HepG2 (cell line): ENCODE data around the gene MARK2. TPM values are rescaled to one million over a fixed set of nuclear protein-coding genes. Genes with fewer than 3 reads are reported as not detected.

Experiments used
- ARID3A ChIP-seq: IDR thresholded peaks from 2 replicates; pipeline ENCODE4 v1.6.1; 2012; ENCODE audit warnings: low read depth, low read length, improper control_type of control experiment
- GMEB2 ChIP-seq: IDR thresholded peaks from 2 replicates; pipeline ENCODE4 v1.6.1; 2016; ENCODE audit warnings: missing biosample characterization, missing genetic modification reagents, low read depth
- JUND ChIP-seq: sonication (generic); formaldehyde crosslinking; IDR thresholded peaks from 2 replicates; pipeline ENCODE4 v1.8.0; 2022; ENCODE audit warnings: mild to moderate bottlenecking, missing genetic modification reagents
- KDM2A ChIP-seq: sonication (generic); formaldehyde crosslinking; IDR thresholded peaks from 2 replicates; pipeline ENCODE4 v1.4.0; 2020; ENCODE audit warnings: low read depth, missing genetic modification reagents, borderline replicate concordance
- PREB ChIP-seq: sonication (generic); formaldehyde crosslinking; IDR thresholded peaks from 2 replicates; pipeline ENCODE4 v1.4.0; 2020; ENCODE audit warnings: missing genetic modification reagents
- TCF12 ChIP-seq, 2 experiments: fragments of 450-650 bp in 1 of 2; sonication (generic) in 1 of 2; formaldehyde crosslinking in 1 of 2; IDR thresholded peaks; 2 replicates each; pipeline versions ENCODE4 v1.6.1 to v1.8.0; 2017 to 2022; ENCODE audit warnings: antibody characterized with exemption in 1 of 2, mild to moderate bottlenecking in 1 of 2, missing genetic modification reagents in 1 of 2, moderate library complexity in 1 of 2
- ZBTB40 ChIP-seq, 2 experiments: fragments of 450-650 bp in 1 of 2; sonication (generic) in 1 of 2; formaldehyde crosslinking in 1 of 2; IDR thresholded peaks; 2 replicates each; pipeline versions ENCODE4 v1.6.1 to v1.8.0; 2016 to 2022; ENCODE audit warnings: antibody characterized with exemption in 1 of 2, mild to moderate bottlenecking in 1 of 2, missing genetic modification reagents in 1 of 2
- ZKSCAN5 ChIP-seq: sonication (generic); formaldehyde crosslinking; IDR thresholded peaks from 2 replicates; pipeline ENCODE4 v1.5.1; 2020; ENCODE audit warnings: mild to moderate bottlenecking, missing genetic modification reagents
- ZNF614 ChIP-seq: IDR thresholded peaks from 2 replicates; pipeline ENCODE4 v1.6.1; 2018; ENCODE audit warnings: missing biosample characterization, missing genetic modification reagents, inconsistent platforms, borderline replicate concordance
- ZNF75D ChIP-seq: sonication (generic); formaldehyde crosslinking; IDR thresholded peaks from 2 replicates; pipeline ENCODE4 v1.8.1; 2023; ENCODE audit warnings: missing genetic modification reagents, mild to moderate bottlenecking, borderline replicate concordance
- ZNF800 ChIP-seq: sonication (generic); formaldehyde crosslinking; IDR thresholded peaks from 2 replicates; pipeline ENCODE4 v1.4.0; 2020; ENCODE audit warnings: missing genetic modification reagents
- ZSCAN25 ChIP-seq: sonication (generic); formaldehyde crosslinking; IDR thresholded peaks from 2 replicates; pipeline ENCODE4 v1.8.0; 2022; ENCODE audit warnings: mild to moderate bottlenecking, missing genetic modification reagents
- polyA plus RNA-seq, 8 experiments: library from polyadenylated mRNA; depleted of rRNA in 3 of 8; stranded (reverse) in 7 of 8; unstranded in 1 of 8; fragments of >200 nt; fragmentation: Illumina TruSeq in 4 of 8; extraction: Trizol in 4 of 8; gene quantifications; 2 replicates each; pipeline versions ENCODE4 v1.2.1 to v1.2.3, GENCODE V29; 2011 to 2016; ENCODE audit warnings: low read depth in 4 of 8, missing spikeins in 1 of 8, mixed read lengths in 1 of 8; ENCODE audit not compliant: insufficient read depth in 1 of 8
- total RNA-seq, 5 experiments: library from RNA; depleted of rRNA; stranded (reverse); fragments of >200 nt; fragmentation: Illumina TruSeq; extraction: Trizol; gene quantifications; 2 replicates each; pipeline ENCODE4 v1.2.3, GENCODE V29; 2016; ENCODE audit warnings: low read depth in 1 of 5

The MARK2 gene
- total and polyA plus RNA-seq, 2 of the 13 experiments (the other 11 are each of a cell fraction or from before 2014, with no cell fraction given) = 13.5 to 13.9 TPM

GRCh38 chr11:63837027-63837688 is 1.8 kb upstream of the MARK2 start (continued):
- no peak for TF ChIP-seq ZNF800
- TF ChIP-seq ZBTB40 (IDR thresholded peaks at IDR 0.05) = no peak
- TF ChIP-seq ZBTB40 (CRISPR knock-in tag; IDR thresholded peaks at IDR 0.05) = no peak
- no peak for TF ChIP-seq JUND (CRISPR knock-in tag)
- no peak for TF ChIP-seq TCF12 (IDR thresholded peaks at IDR 0.05)
- no peak for TF ChIP-seq TCF12 (CRISPR knock-in tag; IDR thresholded peaks at IDR 0.05)
- TF ChIP-seq KDM2A = no peak
- TF ChIP-seq ZSCAN25 (CRISPR knock-in tag) = peak; percentile 74
- TF ChIP-seq ZNF75D (CRISPR knock-in tag) = no peak
- TF ChIP-seq ZKSCAN5 (CRISPR knock-in tag) = no peak
- no peak for TF ChIP-seq PREB
- TF ChIP-seq ARID3A = no peak
- no peak for TF ChIP-seq ZNF614 (CRISPR knock-in tag)
- no peak for TF ChIP-seq GMEB2
